Muscle of arm (tissue), 12 donors: ENCODE results near the gene FTSJ1. TPM values are rescaled to one million over a fixed set of nuclear protein-coding genes. Genes with fewer than 3 reads are reported as not detected.

ENCODE experiments used
- DNase-seq: peaks from one replicate; pipeline ENCODE4 v3.0.0-alpha.2; 2013
- polyA plus RNA-seq, 12 donors: library from polyadenylated mRNA; unstranded; fragments of 120-200 nt; gene quantifications; one replicate each; pipeline ENCODE4 v1.2.1, GENCODE V29; 2013; ENCODE audit not compliant: insufficient read length in 12 of 12

FTSJ1 gene
- polyA plus RNA-seq, 12 donors: 19.4 to 37.3 (median 25.8) TPM; not detected in 1

DNA sequence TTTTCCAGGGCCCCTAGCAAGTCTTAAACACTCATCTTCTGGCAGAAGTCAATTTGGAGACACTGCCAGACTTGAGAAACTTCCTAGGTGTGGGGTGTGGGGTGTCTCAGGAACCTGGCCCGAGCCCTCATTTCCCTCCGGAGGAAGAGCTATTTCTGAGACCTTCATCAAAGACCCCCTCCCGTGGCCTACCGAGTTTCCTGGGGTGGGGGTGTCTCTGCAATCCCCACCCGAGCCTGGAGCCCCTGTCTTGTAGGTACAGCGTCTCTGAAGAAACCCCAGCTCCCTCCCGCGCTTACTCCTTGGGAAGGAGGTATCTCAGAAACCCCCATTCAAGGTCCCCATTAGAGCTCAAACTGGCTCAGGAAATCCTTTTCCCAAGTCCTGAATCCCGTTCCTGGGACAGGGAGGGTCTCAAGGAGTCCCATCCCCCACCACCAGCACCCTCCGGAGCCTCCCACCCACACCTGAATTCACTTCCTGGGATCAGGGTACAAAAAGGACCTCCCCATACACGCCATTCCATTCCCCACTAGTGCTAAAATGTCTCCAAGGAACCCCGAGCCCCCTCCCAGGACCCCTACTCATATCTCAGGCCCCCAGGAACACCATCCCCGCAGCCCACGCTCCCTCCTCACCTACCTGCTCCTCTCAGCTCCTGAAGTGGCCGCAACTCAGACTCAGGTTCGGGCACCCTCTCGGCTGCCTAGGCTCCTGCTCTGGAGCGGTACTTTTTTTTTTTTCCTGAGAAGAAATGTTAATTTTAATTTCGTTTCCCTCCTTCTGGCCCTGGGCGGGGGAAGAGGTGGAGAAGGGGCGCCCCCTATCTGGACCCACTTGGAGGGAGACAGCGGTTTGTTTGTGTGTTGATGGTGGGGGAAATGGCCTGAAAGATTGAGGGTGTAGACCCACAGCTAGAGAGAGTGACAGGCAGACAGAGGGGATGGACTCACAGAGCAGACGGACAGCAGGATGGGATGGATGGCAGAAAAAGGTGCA, 7.0 kb upstream of the FTSJ1 start:
- no peak for DNase-seq

DNA sequence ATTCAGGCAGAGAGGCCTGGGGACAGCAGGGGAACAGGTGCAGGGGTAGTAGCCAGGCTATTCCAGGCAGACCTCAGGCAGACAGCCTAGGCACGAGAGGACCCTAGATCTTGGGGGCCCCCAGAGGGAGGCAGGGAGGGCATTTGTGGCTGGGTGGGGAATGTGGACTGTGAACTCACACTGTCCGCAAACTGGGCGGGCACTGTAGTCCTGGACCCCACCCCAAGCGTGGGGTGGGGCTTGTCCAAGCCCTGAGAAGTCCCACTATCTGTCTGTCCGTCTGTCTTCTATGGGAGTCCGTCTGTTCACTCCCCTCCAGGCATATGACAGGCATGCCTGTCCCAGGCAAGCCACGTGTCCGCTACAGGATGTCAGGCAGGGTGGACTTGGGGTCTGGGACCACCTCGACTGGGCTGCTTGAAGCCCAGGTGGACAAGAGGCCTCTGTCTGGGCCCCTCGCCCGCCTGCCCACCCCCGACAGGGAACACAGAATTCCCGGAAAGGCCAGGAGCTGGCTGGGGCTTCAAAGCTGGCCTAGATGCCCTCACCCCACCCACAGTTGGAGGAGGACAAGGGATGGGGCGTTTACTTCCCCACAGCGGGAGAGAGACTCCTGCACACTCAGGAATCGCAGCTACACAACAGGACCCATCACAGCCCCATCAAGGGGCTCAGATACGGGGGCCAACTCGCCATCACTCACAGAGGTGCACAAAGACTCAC, 5.7 kb upstream of the FTSJ1 start, which contains the start of gene SLC38A5:
TSS of gene SLC38A5 (minus strand) at position 151 of the 723 bp plus-strand sequence. CDS start 2,336 bp downstream, outside the sequence.
- DNase-seq: no peak

GRCh38 chrX:48470833-48471118, 5.2 kb upstream of the FTSJ1 start:
- no peak for DNase-seq

DNA sequence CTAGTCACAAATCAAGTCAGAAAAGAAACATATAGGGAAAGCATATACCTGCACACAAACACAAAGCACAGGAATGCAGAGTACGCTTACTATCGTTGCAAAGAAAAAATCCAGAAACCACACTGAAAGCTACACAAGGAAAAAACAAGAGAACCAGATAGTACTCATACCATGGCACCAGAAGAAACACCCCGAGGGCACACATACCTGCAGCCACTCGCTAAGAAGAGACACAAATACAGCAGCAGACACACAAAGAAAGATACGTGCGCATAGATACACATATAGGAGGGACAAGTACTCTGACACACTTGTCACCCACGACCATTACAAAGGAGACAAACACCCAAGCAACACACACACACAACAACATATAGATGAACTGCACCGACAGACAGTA, 4.5 kb upstream of the FTSJ1 start:
- no peak for DNase-seq

DNA sequence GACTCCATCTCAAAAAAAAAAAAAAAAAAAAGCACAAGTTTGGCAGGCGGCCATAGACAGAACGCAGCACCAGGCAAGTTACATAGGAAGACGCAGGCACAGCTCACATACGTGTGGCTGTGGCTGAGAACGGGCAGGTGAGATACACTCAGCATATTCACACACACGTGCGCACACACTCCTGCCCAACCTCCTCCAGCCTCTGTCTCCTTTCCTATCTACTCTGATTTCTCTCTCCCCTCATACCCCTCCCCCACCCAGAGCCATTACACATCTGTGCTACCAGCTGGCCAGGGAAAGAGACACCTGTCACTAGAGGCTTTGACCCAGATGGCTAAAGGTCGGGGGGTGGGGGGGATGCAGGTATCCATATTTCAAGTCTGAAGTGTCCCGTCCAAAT, 3.8 kb upstream of the FTSJ1 start:
- DNase-seq: no peak

- no peak for DNase-seq
These were observed 2.9 kb upstream of the FTSJ1 start for GRCh38 chrX:48472851-48473703.

- no peak for DNase-seq
These were observed 2.4 kb upstream of the FTSJ1 start for GRCh38 chrX:48473704-48473990.

GRCh38 chrX:48474127-48474526, 1.9 kb upstream of the FTSJ1 start:
- DNase-seq: no peak

- no peak for DNase-seq
These were observed 1.4 kb upstream of the FTSJ1 start for GRCh38 chrX:48474581-48474980.

DNA sequence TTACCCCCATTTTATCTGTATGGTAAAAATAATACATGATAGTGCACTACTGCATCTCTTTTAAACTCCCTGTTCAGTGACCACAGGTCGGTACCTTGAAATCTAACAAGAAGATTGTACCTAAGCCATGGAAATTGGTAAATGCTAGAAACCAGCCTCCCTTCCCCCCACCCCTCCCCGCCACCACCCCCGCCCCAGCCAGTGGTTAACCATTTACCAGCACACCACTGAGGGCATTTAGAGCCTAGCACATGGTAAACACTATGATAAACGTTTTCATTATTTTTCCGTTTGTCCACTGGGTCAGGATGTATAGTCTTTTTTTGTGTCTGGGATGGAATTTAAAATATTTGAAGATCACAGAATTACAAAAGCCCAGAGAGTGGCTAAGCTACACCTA, 703 bp upstream of the FTSJ1 start:
- DNase-seq: no peak

- no peak for DNase-seq
These were observed 920 bp downstream of the FTSJ1 start for GRCh38 chrX:48476919-48477318.

GRCh38 chrX:48477960-48478755, 2.2 kb downstream of the FTSJ1 start:
- DNase-seq: no peak

- no peak for DNase-seq
These were observed 2.8 kb downstream of the FTSJ1 start for GRCh38 chrX:48478806-48479205.

GRCh38 chrX:48480142-48480541, 4.1 kb downstream of the FTSJ1 start:
- no peak for DNase-seq

DNA sequence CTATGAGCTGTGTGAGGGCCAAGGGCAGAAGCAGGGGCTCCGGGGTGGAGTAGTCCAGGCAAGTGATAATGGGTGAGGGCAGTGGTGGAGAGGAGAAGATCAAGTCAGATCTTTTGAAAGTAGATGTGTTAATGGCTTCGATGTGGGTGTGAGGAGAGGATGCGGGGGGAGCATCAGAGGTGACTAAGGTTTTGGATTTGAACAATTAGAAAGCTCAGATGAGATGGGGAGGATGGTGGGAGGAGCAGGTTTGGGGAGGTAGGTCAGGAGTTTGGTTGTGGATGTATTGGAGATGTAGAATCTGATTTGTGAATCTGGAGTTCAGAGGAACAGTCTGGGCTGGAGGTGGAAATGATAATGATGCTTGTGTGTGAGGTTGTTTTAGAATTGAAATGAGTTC, 4.6 kb downstream of the FTSJ1 start:
- DNase-seq: no peak

- no peak for DNase-seq
These were observed 6.5 kb downstream of the FTSJ1 start for GRCh38 chrX:48482526-48482925.

DNA sequence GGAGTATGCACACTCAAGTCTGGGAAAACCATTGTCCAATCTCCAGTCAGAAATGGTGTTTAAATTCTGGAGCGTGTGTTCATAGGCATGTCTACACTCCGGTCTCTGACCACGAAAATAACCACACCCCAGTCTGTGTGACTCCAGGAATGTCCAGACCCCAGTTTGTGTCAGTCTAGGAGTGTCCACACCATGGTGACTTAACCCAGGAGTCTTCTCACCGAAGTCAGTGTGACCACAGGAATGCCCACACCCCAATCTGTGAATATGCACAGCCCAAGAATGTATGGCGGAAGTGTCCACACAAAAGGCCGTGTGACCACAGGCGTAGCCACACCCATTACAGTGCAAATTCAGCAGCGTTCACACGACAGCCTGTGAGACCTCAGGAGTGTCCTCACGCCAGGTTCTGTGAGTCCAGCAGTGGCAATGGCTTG, 11.4 kb downstream of the FTSJ1 start:
- no peak for DNase-seq

DNA sequence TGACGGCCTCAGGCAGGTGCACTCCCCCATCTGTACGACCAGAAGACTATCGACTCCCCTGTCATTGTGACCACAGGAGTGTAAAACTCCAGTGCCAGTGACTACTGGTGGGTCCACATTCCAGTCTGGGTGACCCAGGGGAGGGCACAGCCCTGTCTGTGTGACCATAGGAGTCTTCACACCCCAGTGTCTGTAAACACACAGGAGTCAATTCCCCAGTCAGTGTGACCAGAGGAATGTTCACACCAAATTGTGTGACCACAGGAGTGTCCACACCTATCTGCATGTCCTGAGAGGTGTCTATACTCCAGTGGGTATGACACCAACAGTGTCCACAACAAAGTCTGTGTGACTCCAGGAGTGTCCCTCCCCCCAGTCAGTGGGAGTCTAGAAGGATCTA, 12.0 kb downstream of the FTSJ1 start:
- DNase-seq: no peak

GRCh38 chrX:48489296-48489695, 13.3 kb downstream of the FTSJ1 start:
- DNase-seq: no peak

GRCh38 chrX:48489892-48490291, 13.9 kb downstream of the FTSJ1 start:
- no peak for DNase-seq

- no peak for DNase-seq
These were observed 14.7 kb downstream of the FTSJ1 start for GRCh38 chrX:48490661-48491060.
